ENCODE data around the gene ZFYVE28.

The ZFYVE28 gene

GRCh38 chr4:2359591-2360395 lies 58.7 kb downstream of the ZFYVE28 start:
- Histone ChIP-seq H3K36me3 (ENCODE audit: control insufficient read depth in 1 of 2, insufficient read depth in 2 of 2, low read length in 2 of 2) (no peaks in the 10 kb centered on the region), H3K4me3 (ENCODE audit: low read depth in 1 of 2, low read length in 2 of 2) (no peak overlapping the region), H3K4me1 (ENCODE audit: control insufficient read depth in 1 of 2, insufficient read depth in 2 of 2, low read length in 2 of 2) (peaks cover 3 to 14% of the 10 kb centered on the region in 2 donors)

GRCh38 chr4:2357821-2358745 lies 60.4 kb downstream of the ZFYVE28 start:
- Histone ChIP-seq H3K9me3 (ENCODE audit: control insufficient read depth in 1 of 2, low read length in 2 of 2) (no peaks in the 10 kb centered on the region), H3K27me3 (ENCODE audit: low read depth, low read length) (no peaks in the 10 kb centered on the region), H3K27ac (ENCODE audit: low read length) (no peak overlapping the region), H3K4me1 (ENCODE audit: control insufficient read depth in 1 of 2, insufficient read depth in 2 of 2, low read length in 2 of 2) (peaks cover 0 to 6% of the 10 kb centered on the region in 2 donors), H3K4me3 (ENCODE audit: low read depth in 1 of 2, low read length in 2 of 2) (no peak overlapping the region), H3K36me3 (ENCODE audit: control insufficient read depth in 1 of 2, insufficient read depth in 2 of 2, low read length in 2 of 2) (no peaks in the 10 kb centered on the region)

More at GRCh38 chr4:2359591-2360395, 58.7 kb downstream of the ZFYVE28 start:
- Histone ChIP-seq H3K27me3 (ENCODE audit: low read depth, low read length) (no peaks in the 10 kb centered on the region), H3K9me3 (ENCODE audit: control insufficient read depth in 1 of 2, low read length in 2 of 2) (no peaks in the 10 kb centered on the region), H3K27ac (ENCODE audit: low read length) (no peak overlapping the region)

- H3K4me1 ChIP-seq (ENCODE audit: control insufficient read depth in 1 of 2, insufficient read depth in 2 of 2, low read length in 2 of 2) = peaks cover 0 to 7% of the 10 kb centered on the region in 2 donors
- H3K27ac ChIP-seq (ENCODE audit: low read length) = no peak overlapping the region
- H3K4me3 ChIP-seq (ENCODE audit: low read depth in 1 of 2, low read length in 2 of 2) = no peak overlapping the region
- H3K36me3 ChIP-seq (ENCODE audit: control insufficient read depth in 1 of 2, insufficient read depth in 2 of 2, low read length in 2 of 2) = no peaks in the 10 kb centered on the region
- no peaks in the 10 kb centered on the region for H3K27me3 ChIP-seq (ENCODE audit: low read depth, low read length)
- no peaks in the 10 kb centered on the region for H3K9me3 ChIP-seq (ENCODE audit: control insufficient read depth in 1 of 2, low read length in 2 of 2)
Observed at GRCh38 chr4:2356123-2357069, 62.0 kb downstream of the ZFYVE28 start.

GRCh38 chr4:2354760-2355159 lies 63.7 kb downstream of the ZFYVE28 start:
- Histone ChIP-seq H3K4me3 (ENCODE audit: low read depth in 1 of 2, low read length in 2 of 2) (no peak overlapping the region), H3K4me1 (ENCODE audit: control insufficient read depth in 1 of 2, insufficient read depth in 2 of 2, low read length in 2 of 2) (peaks cover 0 to 7% of the 10 kb centered on the region in 2 donors), H3K36me3 (ENCODE audit: control insufficient read depth in 1 of 2, insufficient read depth in 2 of 2, low read length in 2 of 2) (no peaks in the 10 kb centered on the region), H3K27ac (ENCODE audit: low read length) (no peak overlapping the region), H3K9me3 (ENCODE audit: control insufficient read depth in 1 of 2, low read length in 2 of 2) (no peaks in the 10 kb centered on the region), H3K27me3 (ENCODE audit: low read depth, low read length) (no peaks in the 10 kb centered on the region)

GRCh38 chr4:2354118-2354517 lies 64.3 kb downstream of the ZFYVE28 start:
- Histone ChIP-seq H3K9me3 (ENCODE audit: control insufficient read depth in 1 of 2, low read length in 2 of 2) (no peaks in the 10 kb centered on the region), H3K4me1 (ENCODE audit: control insufficient read depth in 1 of 2, insufficient read depth in 2 of 2, low read length in 2 of 2) (peaks cover 0 to 7% of the 10 kb centered on the region in 2 donors), H3K27me3 (ENCODE audit: low read depth, low read length) (no peaks in the 10 kb centered on the region), H3K27ac (ENCODE audit: low read length) (no peak overlapping the region), H3K36me3 (ENCODE audit: control insufficient read depth in 1 of 2, insufficient read depth in 2 of 2, low read length in 2 of 2) (no peaks in the 10 kb centered on the region), H3K4me3 (ENCODE audit: low read depth in 1 of 2, low read length in 2 of 2) (no peak overlapping the region)

- Histone ChIP-seq H3K4me3 (ENCODE audit: low read depth in 1 of 2, low read length in 2 of 2) (no peak overlapping the region), H3K4me1 (ENCODE audit: control insufficient read depth in 1 of 2, insufficient read depth in 2 of 2, low read length in 2 of 2) (peaks cover 0 to 7% of the 10 kb centered on the region in 2 donors), H3K27me3 (ENCODE audit: low read depth, low read length) (no peaks in the 10 kb centered on the region), H3K27ac (ENCODE audit: low read length) (no peak overlapping the region), H3K36me3 (ENCODE audit: control insufficient read depth in 1 of 2, insufficient read depth in 2 of 2, low read length in 2 of 2) (no peaks in the 10 kb centered on the region), H3K9me3 (ENCODE audit: control insufficient read depth in 1 of 2, low read length in 2 of 2) (no peaks in the 10 kb centered on the region)
Observed at GRCh38 chr4:2353222-2354107, 65.0 kb downstream of the ZFYVE28 start.

- H3K4me1 ChIP-seq (ENCODE audit: control insufficient read depth in 1 of 2, insufficient read depth in 2 of 2, low read length in 2 of 2) = peaks cover 0 to 7% of the 10 kb centered on the region in 2 donors
- no peak overlapping the region for H3K27ac ChIP-seq (ENCODE audit: low read length)
- no peak overlapping the region for H3K4me3 ChIP-seq (ENCODE audit: low read depth in 1 of 2, low read length in 2 of 2)
- H3K27me3 ChIP-seq (ENCODE audit: low read depth, low read length) = no peaks in the 10 kb centered on the region
- no peaks in the 10 kb centered on the region for H3K36me3 ChIP-seq (ENCODE audit: control insufficient read depth in 1 of 2, insufficient read depth in 2 of 2, low read length in 2 of 2)
- no peaks in the 10 kb centered on the region for H3K9me3 ChIP-seq (ENCODE audit: control insufficient read depth in 1 of 2, low read length in 2 of 2)
Observed at GRCh38 chr4:2352729-2353221, 65.7 kb downstream of the ZFYVE28 start.

DNA sequence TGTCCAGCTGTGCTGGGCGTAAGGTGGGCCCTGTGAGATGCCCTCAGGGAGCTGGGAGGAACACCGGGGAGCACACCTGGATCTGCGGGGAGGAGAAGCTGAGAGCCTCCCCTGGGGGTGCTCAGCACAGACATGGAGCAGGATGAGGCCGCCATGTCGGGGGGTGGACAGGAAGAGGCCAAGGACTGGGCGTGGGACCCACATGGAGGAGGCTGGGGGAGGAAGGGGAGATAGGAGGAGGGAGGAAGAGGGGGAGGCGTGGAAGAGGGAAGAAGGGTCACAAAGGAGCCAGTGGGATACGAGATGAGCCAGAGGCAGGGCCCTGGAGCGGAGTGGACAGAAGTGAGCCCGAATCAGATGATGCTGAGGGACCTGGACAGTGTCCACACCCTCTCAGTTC lies 66.3 kb downstream of the ZFYVE28 start:
- H3K9me3 ChIP-seq (ENCODE audit: control insufficient read depth in 1 of 2, low read length in 2 of 2) = peaks cover 0 to 1% of the 10 kb centered on the region in 2 donors
- H3K27me3 ChIP-seq (ENCODE audit: low read depth, low read length) = no peaks in the 10 kb centered on the region
- H3K27ac ChIP-seq (ENCODE audit: low read length) = no peak overlapping the region
- H3K36me3 ChIP-seq (ENCODE audit: control insufficient read depth in 1 of 2, insufficient read depth in 2 of 2, low read length in 2 of 2) = no peaks in the 10 kb centered on the region
- H3K4me1 ChIP-seq (ENCODE audit: control insufficient read depth in 1 of 2, insufficient read depth in 2 of 2, low read length in 2 of 2) = peaks cover 0 to 7% of the 10 kb centered on the region in 2 donors
- no peak overlapping the region for H3K4me3 ChIP-seq (ENCODE audit: low read depth in 1 of 2, low read length in 2 of 2)

DNA sequence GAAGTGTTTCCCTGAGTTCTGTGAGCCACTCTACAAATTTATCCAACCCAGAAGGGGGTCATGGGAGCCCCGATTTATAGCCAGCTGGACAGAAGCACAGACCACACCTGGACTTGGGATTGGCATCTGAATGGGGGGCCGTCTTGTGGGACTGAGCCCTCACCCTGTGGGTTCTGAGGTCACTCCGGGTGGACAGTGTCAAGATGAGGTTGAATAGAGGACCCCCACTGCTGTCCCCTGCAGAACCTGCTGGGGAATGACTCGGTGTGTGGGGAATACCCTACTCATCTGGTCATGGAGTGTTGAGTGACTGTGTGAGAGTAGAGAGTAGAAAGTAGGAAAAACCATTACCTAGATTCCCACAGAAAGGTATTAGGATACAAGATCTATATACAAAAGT lies 67.5 kb downstream of the ZFYVE28 start:
- Histone ChIP-seq H3K4me1 (ENCODE audit: control insufficient read depth in 1 of 2, insufficient read depth in 2 of 2, low read length in 2 of 2) (peaks cover 0 to 7% of the 10 kb centered on the region in 2 donors), H3K27me3 (ENCODE audit: low read depth, low read length) (no peaks in the 10 kb centered on the region), H3K4me3 (ENCODE audit: low read depth in 1 of 2, low read length in 2 of 2) (no peak overlapping the region), H3K27ac (ENCODE audit: low read length) (no peak overlapping the region), H3K9me3 (ENCODE audit: control insufficient read depth in 1 of 2, low read length in 2 of 2) (peaks cover 0 to 3% of the 10 kb centered on the region in 2 donors), H3K36me3 (ENCODE audit: control insufficient read depth in 1 of 2, insufficient read depth in 2 of 2, low read length in 2 of 2) (no peaks in the 10 kb centered on the region)

GRCh38 chr4:2348786-2349185 lies 69.7 kb downstream of the ZFYVE28 start:
- Histone ChIP-seq H3K36me3 (ENCODE audit: control insufficient read depth in 1 of 2, insufficient read depth in 2 of 2, low read length in 2 of 2) (no peaks in the 10 kb centered on the region), H3K4me1 (ENCODE audit: control insufficient read depth in 1 of 2, insufficient read depth in 2 of 2, low read length in 2 of 2) (peaks cover 0 to 7% of the 10 kb centered on the region in 2 donors), H3K9me3 (ENCODE audit: control insufficient read depth in 1 of 2, low read length in 2 of 2) (peaks cover 0 to 3% of the 10 kb centered on the region in 2 donors), H3K4me3 (ENCODE audit: low read depth in 1 of 2, low read length in 2 of 2) (no peak overlapping the region), H3K27ac (ENCODE audit: low read length) (no peak overlapping the region), H3K27me3 (ENCODE audit: low read depth, low read length) (no peaks in the 10 kb centered on the region)
